SK-N-SH treated with all-trans-retinoic acid at 6 μM for 48 hours (cell line): ENCODE measurements around the gene PHACTR2.

ENCODE experiments used
- ARNTL ChIP-seq: fragments of 450-650 bp; formaldehyde crosslinking; IDR thresholded peaks from 2 replicates; pipeline ENCODE4 v1.5.0; 2020; ENCODE audit warnings: low read depth, mild to moderate bottlenecking, moderate library complexity, borderline replicate concordance
- OSR1 ChIP-seq: fragments of 250-450 bp; sonication (Bioruptor Pico); IDR thresholded peaks from 2 replicates; pipeline ENCODE4 v1.8.0; 2022; ENCODE audit warnings: moderate library complexity, mild to moderate bottlenecking, inconsistent platforms
- TF ChIP-seq, protein P1 (sequence below): fragments of 250-450 bp; sonication (Bioruptor Pico); IDR thresholded peaks from 2 replicates; pipeline ENCODE4 v1.8.0; 2020; ENCODE audit warnings: mild to moderate bottlenecking, moderate library complexity, borderline replicate concordance

DNA sequence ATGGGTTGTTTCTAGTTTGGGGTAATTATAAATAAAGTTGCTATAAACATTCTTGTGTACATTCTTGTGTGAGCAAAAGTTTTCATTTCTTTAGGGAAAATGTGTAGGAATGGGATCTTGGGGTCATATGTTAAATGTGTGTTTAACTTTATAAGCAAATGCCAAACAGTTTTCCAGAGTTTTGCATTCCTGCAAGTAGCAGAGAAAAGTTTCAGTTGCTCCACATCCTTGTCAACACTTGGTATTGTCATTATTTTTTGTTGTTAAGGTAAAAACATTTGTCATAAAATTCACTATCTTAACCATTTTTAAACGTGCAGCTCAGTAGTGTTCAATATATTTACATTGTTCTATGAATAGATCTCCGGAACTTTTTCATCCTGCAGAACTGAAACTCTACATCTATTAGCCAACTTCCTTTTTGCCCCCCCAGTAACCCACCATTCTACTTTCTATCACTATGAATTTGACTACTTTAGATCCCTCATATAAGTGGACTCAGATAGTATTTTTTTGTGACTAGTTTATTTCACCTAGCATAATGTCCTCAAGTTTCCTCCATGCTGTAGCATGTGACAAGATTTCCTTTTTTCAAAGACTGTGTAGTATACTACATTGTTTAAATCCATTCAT is 48.4 kb downstream of the PHACTR2 start:
- TF ChIP-seq ARNTL (CRISPR knock-in tag) = no peak
- no peak for TF ChIP-seq OSR1 (CRISPR knock-in tag)
- TF ChIP-seq, protein P1, sequence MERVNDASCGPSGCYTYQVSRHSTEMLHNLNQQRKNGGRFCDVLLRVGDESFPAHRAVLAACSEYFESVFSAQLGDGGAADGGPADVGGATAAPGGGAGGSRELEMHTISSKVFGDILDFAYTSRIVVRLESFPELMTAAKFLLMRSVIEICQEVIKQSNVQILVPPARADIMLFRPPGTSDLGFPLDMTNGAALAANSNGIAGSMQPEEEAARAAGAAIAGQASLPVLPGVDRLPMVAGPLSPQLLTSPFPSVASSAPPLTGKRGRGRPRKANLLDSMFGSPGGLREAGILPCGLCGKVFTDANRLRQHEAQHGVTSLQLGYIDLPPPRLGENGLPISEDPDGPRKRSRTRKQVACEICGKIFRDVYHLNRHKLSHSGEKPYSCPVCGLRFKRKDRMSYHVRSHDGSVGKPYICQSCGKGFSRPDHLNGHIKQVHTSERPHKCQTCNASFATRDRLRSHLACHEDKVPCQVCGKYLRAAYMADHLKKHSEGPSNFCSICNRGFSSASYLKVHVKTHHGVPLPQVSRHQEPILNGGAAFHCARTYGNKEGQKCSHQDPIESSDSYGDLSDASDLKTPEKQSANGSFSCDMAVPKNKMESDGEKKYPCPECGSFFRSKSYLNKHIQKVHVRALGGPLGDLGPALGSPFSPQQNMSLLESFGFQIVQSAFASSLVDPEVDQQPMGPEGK (CRISPR knock-in tag) = no peak
